ENCODE results near the gene NEU1. TPM values are rescaled to one million over a fixed set of nuclear protein-coding genes. Genes with fewer than 3 reads are reported as not detected.
"Not testable (repeated sequence)": the region's sequence is repeated elsewhere in the genome, so short reads cannot be mapped to it uniquely, and the experiment has no call there.

Gene NEU1
- polyA plus RNA-seq, 2 of the 4 experiments (the other 2 are of a cell fraction) = 15.8 to 19.2 TPM

DNA sequence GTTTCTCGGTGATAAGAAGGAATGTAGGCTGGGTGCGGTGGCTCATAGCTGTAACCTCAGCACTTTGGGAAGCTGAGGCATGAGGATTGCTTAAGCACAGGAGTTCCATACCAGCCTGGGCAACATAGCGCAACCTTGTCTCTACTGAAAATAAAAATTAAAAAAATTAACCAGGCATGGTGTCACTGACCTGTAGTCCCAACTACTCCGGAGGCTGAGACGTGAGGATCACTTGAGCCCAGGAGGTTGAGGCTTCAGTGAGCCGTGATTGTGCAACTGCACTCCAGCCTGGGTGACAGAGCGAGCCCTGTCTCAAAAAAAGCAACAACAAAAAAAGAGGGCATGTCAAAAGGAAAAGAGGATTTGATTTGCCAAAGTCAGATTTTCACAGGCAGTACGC is 3.9 kb downstream of the NEU1 start:
- DNase-seq (ENCODE audit: low read depth in 1 of 2, low spot score in 1 of 2) (no peak), ATAC-seq (no peak), FAIRE-seq (no peak)
- CTCF ChIA-PET = interaction anchor here (1.0 kb wide), 1 partner anchor 19 kb away, joined by 3 read pairs; no protein-coding TSS in a partner anchor
- Histone ChIP-seq H3K4me2 (no peak overlapping the region), H3K9me3 (no peaks in the 10 kb centered on the region), H3K27ac (no peak overlapping the region), H3K4me3 (no peak overlapping the region), H3K4me1 (0 out of 3 replicates have a peak, but pooled peaks cover 4% of the 10 kb centered on the region)
- no peak for TF ChIP-seq MAFK (IDR thresholded peaks at IDR 0.05; ENCODE audit: partially characterized antibody)
- TF ChIP-seq GATA3 (IDR thresholded peaks at IDR 0.05; ENCODE audit: borderline replicate concordance) = no peak
- TF ChIP-seq NR3C1 (IDR thresholded peaks at IDR 0.05) = no peak
- TF ChIP-seq RARB (CRISPR knock-in tag; IDR thresholded peaks at IDR 0.05) = no peak
- TF ChIP-seq EP300 (IDR thresholded peaks at IDR 0.05) = no peak
- TF ChIP-seq CTCF (IDR thresholded peaks at IDR 0.05) = no peak
- TF ChIP-seq TFCP2L1 (CRISPR knock-in tag; IDR thresholded peaks at IDR 0.05) = no peak
- no peak for TF ChIP-seq ZNF302 (CRISPR knock-in tag; IDR thresholded peaks at IDR 0.05)
- TF ChIP-seq, protein P1, sequence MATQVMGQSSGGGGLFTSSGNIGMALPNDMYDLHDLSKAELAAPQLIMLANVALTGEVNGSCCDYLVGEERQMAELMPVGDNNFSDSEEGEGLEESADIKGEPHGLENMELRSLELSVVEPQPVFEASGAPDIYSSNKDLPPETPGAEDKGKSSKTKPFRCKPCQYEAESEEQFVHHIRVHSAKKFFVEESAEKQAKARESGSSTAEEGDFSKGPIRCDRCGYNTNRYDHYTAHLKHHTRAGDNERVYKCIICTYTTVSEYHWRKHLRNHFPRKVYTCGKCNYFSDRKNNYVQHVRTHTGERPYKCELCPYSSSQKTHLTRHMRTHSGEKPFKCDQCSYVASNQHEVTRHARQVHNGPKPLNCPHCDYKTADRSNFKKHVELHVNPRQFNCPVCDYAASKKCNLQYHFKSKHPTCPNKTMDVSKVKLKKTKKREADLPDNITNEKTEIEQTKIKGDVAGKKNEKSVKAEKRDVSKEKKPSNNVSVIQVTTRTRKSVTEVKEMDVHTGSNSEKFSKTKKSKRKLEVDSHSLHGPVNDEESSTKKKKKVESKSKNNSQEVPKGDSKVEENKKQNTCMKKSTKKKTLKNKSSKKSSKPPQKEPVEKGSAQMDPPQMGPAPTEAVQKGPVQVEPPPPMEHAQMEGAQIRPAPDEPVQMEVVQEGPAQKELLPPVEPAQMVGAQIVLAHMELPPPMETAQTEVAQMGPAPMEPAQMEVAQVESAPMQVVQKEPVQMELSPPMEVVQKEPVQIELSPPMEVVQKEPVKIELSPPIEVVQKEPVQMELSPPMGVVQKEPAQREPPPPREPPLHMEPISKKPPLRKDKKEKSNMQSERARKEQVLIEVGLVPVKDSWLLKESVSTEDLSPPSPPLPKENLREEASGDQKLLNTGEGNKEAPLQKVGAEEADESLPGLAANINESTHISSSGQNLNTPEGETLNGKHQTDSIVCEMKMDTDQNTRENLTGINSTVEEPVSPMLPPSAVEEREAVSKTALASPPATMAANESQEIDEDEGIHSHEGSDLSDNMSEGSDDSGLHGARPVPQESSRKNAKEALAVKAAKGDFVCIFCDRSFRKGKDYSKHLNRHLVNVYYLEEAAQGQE (IDR thresholded peaks at IDR 0.05) = no peak
- TF ChIP-seq RFX5 (IDR thresholded peaks at IDR 0.05) = no peak
- no peak for TF ChIP-seq KDM5A (IDR thresholded peaks at IDR 0.05)
- TF ChIP-seq HOXB5 (CRISPR knock-in tag; IDR thresholded peaks at IDR 0.05) = no peak
- TF ChIP-seq JUN (IDR thresholded peaks at IDR 0.05) = no peak
- no peak for TF ChIP-seq ZFP36 (IDR thresholded peaks at IDR 0.05; ENCODE audit: borderline replicate concordance, partially characterized antibody)
- TF ChIP-seq, protein P2, sequence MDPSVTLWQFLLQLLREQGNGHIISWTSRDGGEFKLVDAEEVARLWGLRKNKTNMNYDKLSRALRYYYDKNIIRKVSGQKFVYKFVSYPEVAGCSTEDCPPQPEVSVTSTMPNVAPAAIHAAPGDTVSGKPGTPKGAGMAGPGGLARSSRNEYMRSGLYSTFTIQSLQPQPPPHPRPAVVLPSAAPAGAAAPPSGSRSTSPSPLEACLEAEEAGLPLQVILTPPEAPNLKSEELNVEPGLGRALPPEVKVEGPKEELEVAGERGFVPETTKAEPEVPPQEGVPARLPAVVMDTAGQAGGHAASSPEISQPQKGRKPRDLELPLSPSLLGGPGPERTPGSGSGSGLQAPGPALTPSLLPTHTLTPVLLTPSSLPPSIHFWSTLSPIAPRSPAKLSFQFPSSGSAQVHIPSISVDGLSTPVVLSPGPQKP (IDR thresholded peaks at IDR 0.05; ENCODE audit: low read depth, low read length) = no peak
- TF ChIP-seq SREBF2 (IDR thresholded peaks at IDR 0.05) = no peak
- TF ChIP-seq EHF (CRISPR knock-in tag; IDR thresholded peaks at IDR 0.05) = no peak
- POLR2A ChIA-PET = no interaction called here
- 92% methylated on average over 8 of the region's 8 CpGs for WGBS (ENCODE audit: missing lambda C conversion rate)

GRCh38 chr6:31857774-31858173 is 4.8 kb downstream of the NEU1 start:
- H3K4me3 ChIP-seq; H3K4me1 ChIP-seq; FAIRE-seq; DNase-seq (ENCODE audit: low read depth in 1 of 2, low spot score in 1 of 2); ATAC-seq; H3K4me2 ChIP-seq; H3K27ac ChIP-seq; POLR2A ChIA-PET; H3K9me3 ChIP-seq: not testable (repeated sequence)
- 90% methylated on average over 8 of the region's 8 CpGs for WGBS (ENCODE audit: missing lambda C conversion rate)
- CTCF ChIA-PET = interaction anchor here (1.1 to 1.2 kb wide), 2 partner anchors 9 to 95 kb away, joined by 3 to 5 read pairs; no protein-coding TSS in a partner anchor

DNA sequence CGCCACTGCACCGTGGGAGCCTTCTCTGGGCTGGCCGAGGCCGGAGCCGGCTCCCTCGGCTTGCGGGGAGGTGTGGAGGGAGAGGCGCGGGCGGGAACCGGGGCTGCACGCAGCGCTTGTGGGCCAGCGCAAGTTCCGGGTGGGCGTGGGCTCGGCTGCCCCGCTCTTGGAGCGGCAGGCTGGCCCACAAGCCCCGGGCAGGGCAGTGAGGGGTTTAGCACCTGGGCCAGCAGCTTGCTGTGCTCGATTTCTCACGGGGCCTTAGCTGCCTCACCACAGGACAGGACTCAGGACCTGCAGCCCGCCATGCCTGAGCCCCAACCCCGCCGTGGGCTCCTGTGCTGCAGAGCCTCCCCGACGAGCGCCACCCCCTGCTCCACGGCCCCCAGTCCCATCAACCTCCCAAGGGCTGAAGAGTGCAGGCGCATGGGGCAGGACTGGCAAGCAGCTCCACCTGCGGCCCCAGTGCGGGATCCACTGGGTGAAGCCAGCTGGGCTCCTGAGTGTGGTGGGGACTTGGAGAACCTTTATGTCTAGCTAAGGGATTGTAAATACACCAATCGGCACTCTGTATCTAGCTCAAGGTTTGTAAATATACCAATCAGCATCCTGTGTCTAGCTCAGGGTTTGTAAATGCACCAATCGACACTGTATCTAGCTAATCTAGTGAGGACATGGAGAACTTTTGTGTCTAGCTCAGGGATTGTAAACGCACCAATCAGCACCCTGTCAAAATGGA is 10.5 kb downstream of the NEU1 start:
- H3K9me3 ChIP-seq; H3K4me2 ChIP-seq; DNase-seq (ENCODE audit: low read depth in 1 of 2, low spot score in 1 of 2); POLR2A ChIA-PET; FAIRE-seq; CTCF ChIA-PET; H3K4me3 ChIP-seq: not testable (repeated sequence)
- Histone ChIP-seq H3K27ac (peak overlapping the region in 1 of 2 experiments; percentile 55; a peak in 2 of 6 replicates), H3K4me1 (peaks cover 11% of the 10 kb centered on the region; the same call in 1 of the 3 replicates)
- ATAC-seq = peak in 1 of 2 experiments; percentile 21; a peak in 1 of 6 replicates
- WGBS (ENCODE audit: missing lambda C conversion rate) = 90% methylated on average over 10 of the region's 35 CpGs

Data from A549 (cell line).